ENCODE data around the gene MTHFR.

DNA sequence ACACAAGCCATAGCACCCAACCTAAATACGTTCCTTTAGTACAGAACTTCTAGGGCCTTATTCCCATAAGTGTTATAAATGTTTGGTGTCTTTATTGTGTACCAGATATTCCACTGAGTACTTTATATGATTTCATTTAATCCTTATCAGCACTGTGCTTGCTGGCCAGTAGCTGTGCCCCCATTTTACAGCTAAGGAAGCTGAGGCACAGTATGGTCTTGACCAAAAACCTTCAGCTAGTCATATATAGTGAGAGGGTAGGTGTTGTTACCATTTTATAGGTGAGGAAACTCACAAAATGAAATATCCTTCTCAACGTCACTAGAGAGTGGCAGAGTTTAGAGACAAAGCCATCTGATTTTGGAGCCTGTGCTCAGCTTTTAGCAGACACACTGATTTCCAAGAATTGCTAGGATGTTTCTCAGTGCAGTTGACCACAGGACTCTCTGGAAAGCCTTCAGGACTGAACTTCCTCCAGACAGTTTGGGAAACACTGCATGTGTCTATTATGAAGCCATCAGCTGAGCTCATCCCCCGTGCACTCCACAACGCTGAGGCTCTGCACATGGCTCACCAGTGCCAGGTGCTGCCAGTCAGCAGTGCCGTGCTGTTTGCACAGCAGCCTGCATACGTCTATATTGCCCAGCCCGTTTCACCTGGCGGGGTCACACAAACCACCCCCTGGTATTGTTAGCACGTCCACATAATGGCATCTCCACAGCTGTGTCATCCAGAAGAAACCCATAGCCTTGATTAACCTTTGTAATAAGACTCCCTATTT, 26.4 kb upstream of the MTHFR start:
- TF ChIP-seq POLR2A (IDR thresholded peaks at IDR 0.05) (no peak), POLR2AphosphoS5 (IDR thresholded peaks at IDR 0.05) (no peak), EP300 (IDR thresholded peaks at IDR 0.05) (no peak)
- TF ChIP-seq, protein P1, sequence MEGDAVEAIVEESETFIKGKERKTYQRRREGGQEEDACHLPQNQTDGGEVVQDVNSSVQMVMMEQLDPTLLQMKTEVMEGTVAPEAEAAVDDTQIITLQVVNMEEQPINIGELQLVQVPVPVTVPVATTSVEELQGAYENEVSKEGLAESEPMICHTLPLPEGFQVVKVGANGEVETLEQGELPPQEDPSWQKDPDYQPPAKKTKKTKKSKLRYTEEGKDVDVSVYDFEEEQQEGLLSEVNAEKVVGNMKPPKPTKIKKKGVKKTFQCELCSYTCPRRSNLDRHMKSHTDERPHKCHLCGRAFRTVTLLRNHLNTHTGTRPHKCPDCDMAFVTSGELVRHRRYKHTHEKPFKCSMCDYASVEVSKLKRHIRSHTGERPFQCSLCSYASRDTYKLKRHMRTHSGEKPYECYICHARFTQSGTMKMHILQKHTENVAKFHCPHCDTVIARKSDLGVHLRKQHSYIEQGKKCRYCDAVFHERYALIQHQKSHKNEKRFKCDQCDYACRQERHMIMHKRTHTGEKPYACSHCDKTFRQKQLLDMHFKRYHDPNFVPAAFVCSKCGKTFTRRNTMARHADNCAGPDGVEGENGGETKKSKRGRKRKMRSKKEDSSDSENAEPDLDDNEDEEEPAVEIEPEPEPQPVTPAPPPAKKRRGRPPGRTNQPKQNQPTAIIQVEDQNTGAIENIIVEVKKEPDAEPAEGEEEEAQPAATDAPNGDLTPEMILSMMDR (IDR thresholded peaks at IDR 0.05), result no peak

Measured in upper lobe of left lung (tissue), 4 donors.